Measurements from ENCODE around the gene FMN1.

- TF ChIP-seq CTCF (IDR thresholded peaks at IDR 0.05) (no peak), POLR2A (IDR thresholded peaks at IDR 0.05) (no peak)
These were observed 42.5 kb upstream of the FMN1 start for GRCh38 chr15:33236841-33237509.
